K562 (cell line): ENCODE results near the gene TRIOBP. TPM values are rescaled to one million over a fixed set of nuclear protein-coding genes. Genes with fewer than 3 reads are reported as not detected.

Experiments
- CXXC5 ChIP-seq: fragments of 250-450 bp; sonication (Bioruptor Pico); IDR thresholded peaks from 2 replicates; pipeline ENCODE4 v1.8.0; 2022; ENCODE audit warnings: inconsistent platforms, mild to moderate bottlenecking, moderate library complexity
- E2F3 ChIP-seq: fragments of 250-450 bp; sonication (Bioruptor Pico); IDR thresholded peaks from 2 replicates; pipeline ENCODE4 v1.4.0; 2020; ENCODE audit warnings: mild to moderate bottlenecking
- MXI1 ChIP-seq: IDR thresholded peaks from 2 replicates; pipeline ENCODE4 v1.6.1; 2011; ENCODE audit warnings: low read depth, mild to moderate bottlenecking, improper control_type of control experiment, low read length
- NFE2L1 ChIP-seq: fragments of 450-650 bp; IDR thresholded peaks from 2 replicates; pipeline ENCODE4 v1.6.1; 2016; ENCODE audit warnings: missing genetic modification characterization, low read depth, mild to moderate bottlenecking, missing compliant biosample characterization, moderate library complexity, borderline replicate concordance
- PHF21A ChIP-seq: fragments of 450-650 bp; IDR thresholded peaks from 2 replicates; pipeline ENCODE4 v1.6.1; 2017; ENCODE audit warnings: low read depth, borderline replicate concordance
- POLR2AphosphoS2 ChIP-seq: IDR thresholded peaks from 2 replicates; pipeline ENCODE4 v1.6.1; 2012; ENCODE audit warnings: low read length, improper control_type of control experiment
- POLR2H ChIP-seq: IDR thresholded peaks from 2 replicates; pipeline ENCODE4 v1.6.1; 2016; ENCODE audit warnings: missing genetic modification characterization, low read depth, mild to moderate bottlenecking, control low read depth, missing compliant biosample characterization, moderate library complexity
- TBL1XR1 ChIP-seq, 2 experiments: IDR thresholded peaks; 2 replicates each; pipeline ENCODE4 v1.6.1; 2012; ENCODE audit warnings: improper control_type of control experiment in 2 of 2, low read length in 2 of 2, mild to moderate bottlenecking in 1 of 2
- ZBED1 ChIP-seq: IDR thresholded peaks from 2 replicates; pipeline ENCODE4 v1.6.1; 2014
- ZC3H8 ChIP-seq: fragments of 450-650 bp; IDR thresholded peaks from 2 replicates; pipeline ENCODE4 v1.6.1; 2017
- ZFP1 ChIP-seq: fragments of 450-650 bp; formaldehyde crosslinking; IDR thresholded peaks from 2 replicates; pipeline ENCODE4 v1.4.0; 2020; ENCODE audit warnings: mild to moderate bottlenecking, mixed read lengths
- ZNF695 ChIP-seq: fragments of 450-650 bp; formaldehyde crosslinking; IDR thresholded peaks from 2 replicates; pipeline ENCODE4 v1.4.0; 2020; ENCODE audit warnings: mild to moderate bottlenecking, moderate library complexity
- ZNF764 ChIP-seq: fragments of 250-450 bp; sonication (Bioruptor Pico); IDR thresholded peaks from 2 replicates; pipeline ENCODE4 v1.4.0; 2020; ENCODE audit warnings: low read depth, mild to moderate bottlenecking, moderate library complexity
- ZNF77 ChIP-seq: fragments of 250-450 bp; sonication (Bioruptor Pico); IDR thresholded peaks from 2 replicates; pipeline ENCODE4 v1.5.0; 2020
- polyA plus RNA-seq, 8 experiments: library from polyadenylated mRNA; depleted of rRNA in 4 of 8; stranded (reverse) in 5 of 8; unstranded in 3 of 8; fragments of >200 nt; fragmentation: Nextera tagmentation in 2 of 8; fragmentation: Illumina TruSeq in 1 of 8; extraction: Ambion mirVana in 2 of 8; extraction: Trizol in 1 of 8; gene quantifications; 2 replicates each; pipeline versions ENCODE4 v1.2.1 to v1.2.3, GENCODE V29; 2011 to 2014; ENCODE audit warnings: inconsistent platforms in 1 of 8, missing spikeins in 1 of 8
- total RNA-seq, 7 experiments: library from RNA; depleted of rRNA in 6 of 7; stranded (reverse); fragments of >200 nt in 6 of 7; fragmentation: Illumina TruSeq in 2 of 7; extraction: Trizol in 2 of 7; gene quantifications; 2 replicates each; pipeline versions ENCODE4 v1.2.1 to v1.2.3, GENCODE V29; 2011 to 2021; ENCODE audit warnings: low replicate concordance in 1 of 7
- TF ChIP-seq, protein P1 (sequence below): fragments of 200-800 bp; sonication (Bioruptor generic); IDR thresholded peaks from 2 replicates; pipeline ENCODE4 v1.6.1; 2016; ENCODE audit warnings: missing genetic modification characterization, missing compliant biosample characterization
- TF ChIP-seq, protein P2 (sequence below), 2 experiments: fragments of 450-650 bp; formaldehyde crosslinking in 1 of 2; IDR thresholded peaks; 2 replicates each; pipeline versions ENCODE4 v1.4.0 to v1.6.1; 2014 to 2020; ENCODE audit warnings: mild to moderate bottlenecking in 2 of 2, borderline replicate concordance in 1 of 2, low read depth in 1 of 2

The TRIOBP gene
- total and polyA plus RNA-seq, 9 of the 15 experiments (the other 6 are each of a cell fraction or from before 2014, with no cell fraction given): 0.24 to 13.8 (median 5.5) TPM

GRCh38 chr22:37762389-37762836 lies 65.6 kb downstream of the TRIOBP start (continued):
- TF ChIP-seq, protein P1, sequence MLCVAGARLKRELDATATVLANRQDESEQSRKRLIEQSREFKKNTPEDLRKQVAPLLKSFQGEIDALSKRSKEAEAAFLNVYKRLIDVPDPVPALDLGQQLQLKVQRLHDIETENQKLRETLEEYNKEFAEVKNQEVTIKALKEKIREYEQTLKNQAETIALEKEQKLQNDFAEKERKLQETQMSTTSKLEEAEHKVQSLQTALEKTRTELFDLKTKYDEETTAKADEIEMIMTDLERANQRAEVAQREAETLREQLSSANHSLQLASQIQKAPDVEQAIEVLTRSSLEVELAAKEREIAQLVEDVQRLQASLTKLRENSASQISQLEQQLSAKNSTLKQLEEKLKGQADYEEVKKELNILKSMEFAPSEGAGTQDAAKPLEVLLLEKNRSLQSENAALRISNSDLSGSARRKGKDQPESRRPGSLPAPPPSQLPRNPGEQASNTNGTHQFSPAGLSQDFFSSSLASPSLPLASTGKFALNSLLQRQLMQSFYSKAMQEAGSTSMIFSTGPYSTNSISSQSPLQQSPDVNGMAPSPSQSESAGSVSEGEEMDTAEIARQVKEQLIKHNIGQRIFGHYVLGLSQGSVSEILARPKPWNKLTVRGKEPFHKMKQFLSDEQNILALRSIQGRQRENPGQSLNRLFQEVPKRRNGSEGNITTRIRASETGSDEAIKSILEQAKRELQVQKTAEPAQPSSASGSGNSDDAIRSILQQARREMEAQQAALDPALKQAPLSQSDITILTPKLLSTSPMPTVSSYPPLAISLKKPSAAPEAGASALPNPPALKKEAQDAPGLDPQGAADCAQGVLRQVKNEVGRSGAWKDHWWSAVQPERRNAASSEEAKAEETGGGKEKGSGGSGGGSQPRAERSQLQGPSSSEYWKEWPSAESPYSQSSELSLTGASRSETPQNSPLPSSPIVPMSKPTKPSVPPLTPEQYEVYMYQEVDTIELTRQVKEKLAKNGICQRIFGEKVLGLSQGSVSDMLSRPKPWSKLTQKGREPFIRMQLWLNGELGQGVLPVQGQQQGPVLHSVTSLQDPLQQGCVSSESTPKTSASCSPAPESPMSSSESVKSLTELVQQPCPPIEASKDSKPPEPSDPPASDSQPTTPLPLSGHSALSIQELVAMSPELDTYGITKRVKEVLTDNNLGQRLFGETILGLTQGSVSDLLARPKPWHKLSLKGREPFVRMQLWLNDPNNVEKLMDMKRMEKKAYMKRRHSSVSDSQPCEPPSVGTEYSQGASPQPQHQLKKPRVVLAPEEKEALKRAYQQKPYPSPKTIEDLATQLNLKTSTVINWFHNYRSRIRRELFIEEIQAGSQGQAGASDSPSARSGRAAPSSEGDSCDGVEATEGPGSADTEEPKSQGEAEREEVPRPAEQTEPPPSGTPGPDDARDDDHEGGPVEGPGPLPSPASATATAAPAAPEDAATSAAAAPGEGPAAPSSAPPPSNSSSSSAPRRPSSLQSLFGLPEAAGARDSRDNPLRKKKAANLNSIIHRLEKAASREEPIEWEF (CRISPR knock-in tag): no peak
- TF ChIP-seq PHF21A: no peak
- no peak for TF ChIP-seq ZNF695 (CRISPR knock-in tag)
- TF ChIP-seq NFE2L1 (tag): peak; percentile 61; the same call in 1 of the 2 replicates
- TF ChIP-seq ZNF77 (CRISPR knock-in tag): no peak
- TF ChIP-seq CXXC5 (CRISPR knock-in tag): peak; percentile 28; the same call in 1 of the 2 replicates
- no peak for TF ChIP-seq MXI1
- TF ChIP-seq, protein P2, sequence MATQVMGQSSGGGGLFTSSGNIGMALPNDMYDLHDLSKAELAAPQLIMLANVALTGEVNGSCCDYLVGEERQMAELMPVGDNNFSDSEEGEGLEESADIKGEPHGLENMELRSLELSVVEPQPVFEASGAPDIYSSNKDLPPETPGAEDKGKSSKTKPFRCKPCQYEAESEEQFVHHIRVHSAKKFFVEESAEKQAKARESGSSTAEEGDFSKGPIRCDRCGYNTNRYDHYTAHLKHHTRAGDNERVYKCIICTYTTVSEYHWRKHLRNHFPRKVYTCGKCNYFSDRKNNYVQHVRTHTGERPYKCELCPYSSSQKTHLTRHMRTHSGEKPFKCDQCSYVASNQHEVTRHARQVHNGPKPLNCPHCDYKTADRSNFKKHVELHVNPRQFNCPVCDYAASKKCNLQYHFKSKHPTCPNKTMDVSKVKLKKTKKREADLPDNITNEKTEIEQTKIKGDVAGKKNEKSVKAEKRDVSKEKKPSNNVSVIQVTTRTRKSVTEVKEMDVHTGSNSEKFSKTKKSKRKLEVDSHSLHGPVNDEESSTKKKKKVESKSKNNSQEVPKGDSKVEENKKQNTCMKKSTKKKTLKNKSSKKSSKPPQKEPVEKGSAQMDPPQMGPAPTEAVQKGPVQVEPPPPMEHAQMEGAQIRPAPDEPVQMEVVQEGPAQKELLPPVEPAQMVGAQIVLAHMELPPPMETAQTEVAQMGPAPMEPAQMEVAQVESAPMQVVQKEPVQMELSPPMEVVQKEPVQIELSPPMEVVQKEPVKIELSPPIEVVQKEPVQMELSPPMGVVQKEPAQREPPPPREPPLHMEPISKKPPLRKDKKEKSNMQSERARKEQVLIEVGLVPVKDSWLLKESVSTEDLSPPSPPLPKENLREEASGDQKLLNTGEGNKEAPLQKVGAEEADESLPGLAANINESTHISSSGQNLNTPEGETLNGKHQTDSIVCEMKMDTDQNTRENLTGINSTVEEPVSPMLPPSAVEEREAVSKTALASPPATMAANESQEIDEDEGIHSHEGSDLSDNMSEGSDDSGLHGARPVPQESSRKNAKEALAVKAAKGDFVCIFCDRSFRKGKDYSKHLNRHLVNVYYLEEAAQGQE (IDR thresholded peaks at IDR 0.05; ENCODE audit: borderline replicate concordance): no peak
- TF ChIP-seq, protein P2 (CRISPR knock-in tag; IDR thresholded peaks at IDR 0.05; ENCODE audit: low read depth): no peak
- TF ChIP-seq TBL1XR1 (IDR thresholded peaks at IDR 0.05; ENCODE audit: low read length in 2 of 2): no peak
- no peak for TF ChIP-seq POLR2H
- TF ChIP-seq E2F3 (CRISPR knock-in tag): no peak
- no peak for TF ChIP-seq ZBED1
- no peak for TF ChIP-seq POLR2AphosphoS2
- TF ChIP-seq ZFP1 (CRISPR knock-in tag): no peak
- no peak for TF ChIP-seq ZC3H8
- no peak for TF ChIP-seq ZNF764 (CRISPR knock-in tag)
